ENCODE results near the gene CBX1.
"Not testable (repeated sequence)": the region's sequence is repeated elsewhere in the genome, so short reads cannot be mapped to it uniquely, and the experiment has no call there.

The CBX1 gene

GRCh38 chr17:48071654-48072053 lies 29.6 kb downstream of the CBX1 start:
- DNase-seq = no peak

GRCh38 chr17:48070195-48070594 lies 31.1 kb downstream of the CBX1 start:
- no peak for DNase-seq

GRCh38 chr17:48068491-48068961 lies 32.8 kb downstream of the CBX1 start:
- peak; percentile 57 for DNase-seq

- DNase-seq = not testable (repeated sequence)
Measured at GRCh38 chr17:48067808-48068207, 33.5 kb downstream of the CBX1 start.

- DNase-seq = no peak
Measured at GRCh38 chr17:48067245-48067644, 34.0 kb downstream of the CBX1 start.

- no peak for DNase-seq
Measured at GRCh38 chr17:48066656-48067055, 34.6 kb downstream of the CBX1 start.

GRCh38 chr17:48066192-48066591 lies 35.1 kb downstream of the CBX1 start:
- DNase-seq = no peak

GRCh38 chr17:48064638-48065037 lies 36.6 kb downstream of the CBX1 start:
- no peak for DNase-seq

GRCh38 chr17:48062273-48062672 lies 39.0 kb downstream of the CBX1 start:
- no peak for DNase-seq

- DNase-seq = no peak
Measured at GRCh38 chr17:48060249-48060648, 41.0 kb downstream of the CBX1 start.

- DNase-seq = no peak
Measured at GRCh38 chr17:48059125-48059668, 42.1 kb downstream of the CBX1 start.

GRCh38 chr17:48058393-48059124 lies 42.7 kb downstream of the CBX1 start:
- DNase-seq = no peak

GRCh38 chr17:48057626-48058025 lies 43.7 kb downstream of the CBX1 start:
- no peak for DNase-seq

GRCh38 chr17:48056879-48057278 lies 44.4 kb downstream of the CBX1 start:
- DNase-seq = no peak

GRCh38 chr17:48056246-48056745 lies 45.0 kb downstream of the CBX1 start:
- DNase-seq = no peak

- DNase-seq = no peak
Measured at GRCh38 chr17:48055531-48056245, 45.6 kb downstream of the CBX1 start.

- DNase-seq = no peak
Measured at GRCh38 chr17:48054238-48055185, 46.8 kb downstream of the CBX1 start.

- no peak for DNase-seq
Measured at GRCh38 chr17:48053758-48054237, 47.5 kb downstream of the CBX1 start.

GRCh38 chr17:48052956-48053757 lies 48.1 kb downstream of the CBX1 start:
- DNase-seq = peak; percentile 60

- peak; percentile 96 for DNase-seq
Measured at GRCh38 chr17:48051706-48052486, 49.4 kb downstream of the CBX1 start.

GRCh38 chr17:48051283-48051682 lies 50.0 kb downstream of the CBX1 start:
- DNase-seq = no peak

Data from hematopoietic multipotent progenitor cell treated with erythropoietin and hydrocortisone succinate and interleukin-3 and kit ligand, for 4 days (in vitro differentiated cells).